Measurements from ENCODE around the gene ZNF879.

DNA sequence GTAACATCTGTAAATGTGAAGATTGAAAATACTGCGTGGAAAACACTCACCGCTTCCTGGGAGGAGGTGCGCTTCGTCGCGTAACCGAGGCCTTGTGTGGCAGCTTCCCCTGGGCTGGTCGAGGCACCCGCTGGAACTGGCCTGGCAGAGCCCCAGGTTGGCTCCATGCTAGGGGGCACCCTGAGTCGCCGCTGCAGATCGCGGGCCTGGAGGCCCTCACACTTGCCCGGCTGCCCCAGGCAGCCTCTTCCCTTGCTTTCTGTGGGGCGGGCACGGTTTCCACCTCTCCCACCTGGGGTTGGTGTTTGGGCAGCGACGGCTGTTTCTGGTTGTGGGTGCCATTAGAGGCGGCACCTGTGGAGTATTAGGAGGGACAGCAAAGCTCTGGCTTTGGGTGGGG lies 37.4 kb downstream of the ZNF879 start:
- TF ChIP-seq, protein P1, sequence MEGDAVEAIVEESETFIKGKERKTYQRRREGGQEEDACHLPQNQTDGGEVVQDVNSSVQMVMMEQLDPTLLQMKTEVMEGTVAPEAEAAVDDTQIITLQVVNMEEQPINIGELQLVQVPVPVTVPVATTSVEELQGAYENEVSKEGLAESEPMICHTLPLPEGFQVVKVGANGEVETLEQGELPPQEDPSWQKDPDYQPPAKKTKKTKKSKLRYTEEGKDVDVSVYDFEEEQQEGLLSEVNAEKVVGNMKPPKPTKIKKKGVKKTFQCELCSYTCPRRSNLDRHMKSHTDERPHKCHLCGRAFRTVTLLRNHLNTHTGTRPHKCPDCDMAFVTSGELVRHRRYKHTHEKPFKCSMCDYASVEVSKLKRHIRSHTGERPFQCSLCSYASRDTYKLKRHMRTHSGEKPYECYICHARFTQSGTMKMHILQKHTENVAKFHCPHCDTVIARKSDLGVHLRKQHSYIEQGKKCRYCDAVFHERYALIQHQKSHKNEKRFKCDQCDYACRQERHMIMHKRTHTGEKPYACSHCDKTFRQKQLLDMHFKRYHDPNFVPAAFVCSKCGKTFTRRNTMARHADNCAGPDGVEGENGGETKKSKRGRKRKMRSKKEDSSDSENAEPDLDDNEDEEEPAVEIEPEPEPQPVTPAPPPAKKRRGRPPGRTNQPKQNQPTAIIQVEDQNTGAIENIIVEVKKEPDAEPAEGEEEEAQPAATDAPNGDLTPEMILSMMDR (IDR thresholded peaks at IDR 0.05): no peak
- no peak for TF ChIP-seq POLR2A (IDR thresholded peaks at IDR 0.05)

Measured in esophagus squamous epithelium (tissue), 4 donors.